T-helper 2 cell treated with Interferon-gamma antibody and Interleukin-4, amounts not matched to agents 5 μg/mL and 100 μg/mL, for 36 hours (primary cell): ENCODE measurements around the gene ABCA4.
"Not testable (repeated sequence)": the region's sequence is repeated elsewhere in the genome, so short reads cannot be mapped to it uniquely, and the experiment has no call there.

Experiments used
- DNase-seq: peaks from one replicate; pipeline ENCODE4 v3.0.0; 2021; ENCODE audit warnings: low spot score
- H3K27ac Mint-ChIP-seq: one replicate; pipeline ENCODE4 v1.8.0; 2021; ENCODE audit warnings: mild to moderate bottlenecking, mixed read lengths
- H3K27me3 Mint-ChIP-seq: one replicate; pipeline ENCODE4 v1.8.0; 2021; ENCODE audit warnings: low read depth, mixed read lengths
- H3K36me3 Mint-ChIP-seq: one replicate; pipeline ENCODE4 v1.8.0; 2021; ENCODE audit warnings: low read depth, mixed read lengths
- H3K4me1 Mint-ChIP-seq: one replicate; pipeline ENCODE4 v1.8.0; 2021; ENCODE audit warnings: low read depth, mixed read lengths
- H3K4me3 Mint-ChIP-seq: one replicate; pipeline ENCODE4 v1.8.0; 2022; ENCODE audit warnings: mild to moderate bottlenecking, moderate library complexity, mixed read lengths
- H3K9me3 Mint-ChIP-seq: one replicate; pipeline ENCODE4 v1.8.0; 2021; ENCODE audit warnings: mixed read lengths

ABCA4 gene

DNA sequence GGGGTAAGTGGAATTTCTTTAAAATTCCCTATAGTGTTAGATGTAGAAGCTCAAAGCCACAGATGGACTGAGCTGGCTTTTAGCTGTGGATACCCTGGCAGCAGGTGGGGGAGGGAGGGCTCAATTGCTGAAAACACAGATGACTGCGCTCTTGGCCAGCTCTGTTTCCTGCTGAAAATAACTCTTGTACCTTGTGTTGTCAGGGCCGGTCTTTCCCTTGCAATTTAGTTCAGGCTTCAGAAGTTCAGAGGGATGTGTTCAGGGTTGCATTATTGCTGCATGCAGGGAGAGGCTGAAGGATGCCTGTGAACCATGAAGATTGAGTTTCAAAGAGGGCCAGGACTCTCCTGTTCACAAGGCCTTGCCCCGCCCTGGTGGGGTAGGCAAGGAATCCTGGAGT, 153.6 kb downstream of the ABCA4 start:
- no peak overlapping the region for H3K4me3 Mint-ChIP-seq
- H3K27ac Mint-ChIP-seq: no peak overlapping the region
- no peaks in the 10 kb centered on the region for H3K9me3 Mint-ChIP-seq
- H3K4me1 Mint-ChIP-seq: no peaks in the 10 kb centered on the region
- no peak for DNase-seq
- peaks cover 5% of the 10 kb centered on the region for H3K27me3 Mint-ChIP-seq
- H3K36me3 Mint-ChIP-seq: no peaks in the 10 kb centered on the region

DNA sequence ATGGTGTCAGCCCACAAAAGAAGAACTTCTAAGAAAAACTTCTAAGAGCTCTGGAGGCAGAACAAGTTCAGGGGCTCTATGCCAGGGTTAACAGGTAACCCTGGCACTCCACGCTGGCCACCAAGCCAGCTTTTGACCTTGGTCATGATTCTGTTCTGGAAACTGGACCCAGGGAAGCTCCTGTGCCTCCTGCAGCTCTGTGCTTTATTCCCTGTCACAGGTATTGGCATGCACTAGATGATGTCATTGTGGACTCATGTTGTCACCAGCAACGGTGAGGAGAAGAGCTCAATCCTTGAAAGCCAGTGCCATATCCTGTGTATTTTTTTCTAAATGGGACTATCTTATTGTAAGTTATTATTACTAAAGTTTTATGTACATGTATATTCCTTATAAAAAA, 155.1 kb downstream of the ABCA4 start:
- Mint-ChIP-seq H3K4me3 (no peak overlapping the region), H3K36me3 (no peaks in the 10 kb centered on the region), H3K4me1 (no peaks in the 10 kb centered on the region), H3K9me3 (no peaks in the 10 kb centered on the region), H3K27me3 (peaks cover 5% of the 10 kb centered on the region), H3K27ac (no peak overlapping the region)
- DNase-seq: no peak

DNA sequence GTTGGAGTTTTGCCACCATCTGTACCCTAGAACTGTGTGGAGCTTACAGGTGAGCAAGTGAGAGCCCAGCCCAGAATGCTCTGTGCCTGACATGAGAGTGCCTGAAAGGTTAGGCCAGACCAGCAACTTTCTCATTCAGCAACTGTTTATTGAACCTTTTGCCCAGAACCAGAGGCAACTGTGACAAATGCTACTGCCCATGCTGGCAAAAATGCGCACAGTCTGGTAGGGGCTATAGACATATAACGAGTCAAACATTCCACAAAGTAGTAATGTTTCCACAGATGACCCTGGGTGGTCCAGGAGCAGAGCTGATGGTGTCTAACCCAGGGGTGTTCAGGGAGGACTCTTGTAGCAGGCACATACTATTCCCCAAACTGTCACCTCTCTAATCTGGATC, 155.7 kb downstream of the ABCA4 start:
- Mint-ChIP-seq H3K9me3 (no peaks in the 10 kb centered on the region), H3K27me3 (peaks cover 5% of the 10 kb centered on the region), H3K4me3 (no peak overlapping the region), H3K36me3 (no peaks in the 10 kb centered on the region), H3K27ac (no peak overlapping the region), H3K4me1 (no peaks in the 10 kb centered on the region)
- DNase-seq: no peak

DNA sequence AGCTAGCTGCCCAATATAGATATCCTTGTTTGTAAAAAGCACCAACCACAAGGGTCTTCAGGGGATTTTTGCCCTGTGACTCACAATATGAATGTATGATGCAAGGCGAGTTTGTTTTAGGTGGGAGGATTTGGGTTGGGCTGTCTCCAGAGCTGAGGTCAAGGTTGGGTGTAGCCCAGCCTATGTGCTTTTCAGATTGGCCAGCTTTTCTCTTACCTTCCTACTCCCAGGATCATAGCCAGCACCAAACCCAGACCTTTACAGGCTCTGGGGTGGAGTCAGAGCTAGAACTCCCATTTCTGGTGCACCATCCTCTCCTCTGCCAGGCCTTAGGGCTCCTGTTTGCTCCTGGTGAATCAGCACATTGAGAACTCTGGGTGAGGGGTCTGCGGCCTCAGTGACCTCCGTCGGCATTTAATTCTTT, 156.2 kb downstream of the ABCA4 start:
- Mint-ChIP-seq H3K4me1 (no peaks in the 10 kb centered on the region), H3K27ac (no peak overlapping the region), H3K27me3 (peaks cover 5% of the 10 kb centered on the region), H3K4me3 (no peak overlapping the region), H3K9me3 (no peaks in the 10 kb centered on the region), H3K36me3 (no peaks in the 10 kb centered on the region)
- no peak for DNase-seq

DNA sequence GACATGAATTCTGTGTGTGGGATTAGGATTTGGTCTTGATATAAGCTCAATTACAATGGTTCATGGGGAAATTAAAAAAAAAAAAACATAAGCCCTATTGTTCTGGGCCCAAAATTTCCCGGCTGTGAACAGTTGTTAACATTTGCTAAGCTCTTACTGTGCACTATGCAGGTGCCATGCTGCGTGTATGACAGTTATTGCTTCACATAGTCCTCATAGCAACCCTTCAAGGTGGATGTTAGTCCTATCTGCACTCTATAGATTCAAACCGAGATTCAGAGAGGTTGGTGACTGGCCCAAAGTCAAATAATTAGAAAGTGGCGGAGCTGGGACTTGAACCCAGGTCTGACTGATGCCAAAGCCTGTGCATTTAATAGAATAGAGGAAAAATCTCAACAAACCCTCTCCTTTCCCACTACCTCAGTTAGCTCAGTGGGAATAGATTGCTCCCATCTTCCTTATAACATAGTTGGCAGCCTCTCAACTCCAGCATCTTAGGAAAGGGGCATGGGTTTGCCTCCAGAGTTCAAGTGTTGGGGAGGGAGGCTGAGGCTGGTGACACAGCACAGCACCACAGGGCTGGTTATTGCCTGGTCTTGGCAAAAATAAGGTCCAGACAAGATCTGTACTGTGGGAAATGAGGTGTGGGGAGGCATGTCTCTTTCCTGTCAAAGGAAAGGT, 156.7 kb downstream of the ABCA4 start:
- Mint-ChIP-seq H3K27ac (no peak overlapping the region), H3K4me1 (no peaks in the 10 kb centered on the region), H3K27me3 (peaks cover 5% of the 10 kb centered on the region), H3K9me3 (no peaks in the 10 kb centered on the region), H3K4me3 (no peak overlapping the region), H3K36me3 (no peaks in the 10 kb centered on the region)
- no peak for DNase-seq

DNA sequence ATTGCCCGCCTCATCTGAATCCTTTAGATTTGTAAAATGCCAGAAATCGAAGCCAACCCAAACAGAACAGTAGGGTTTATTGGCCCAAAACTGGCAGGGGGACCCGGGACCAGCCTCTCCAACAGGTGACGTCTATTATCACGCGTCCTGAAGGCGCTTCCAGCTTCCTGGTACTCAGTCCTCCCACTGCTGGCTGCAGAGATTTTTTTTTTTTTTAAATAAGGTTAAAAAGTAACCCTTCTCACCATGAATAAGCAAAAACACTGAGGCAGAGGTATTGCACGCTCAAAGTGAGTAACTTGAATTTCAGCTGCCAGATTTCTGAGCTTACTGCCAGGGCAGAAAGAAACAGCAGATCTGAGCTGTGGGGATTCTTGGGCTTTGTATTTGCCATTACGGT, 157.4 kb downstream of the ABCA4 start:
- Mint-ChIP-seq H3K27ac (no peak overlapping the region), H3K36me3 (no peaks in the 10 kb centered on the region), H3K4me1 (no peaks in the 10 kb centered on the region), H3K27me3 (peaks cover under 1% of the 10 kb centered on the region), H3K9me3 (no peaks in the 10 kb centered on the region), H3K4me3 (no peak overlapping the region)
- DNase-seq: no peak

DNA sequence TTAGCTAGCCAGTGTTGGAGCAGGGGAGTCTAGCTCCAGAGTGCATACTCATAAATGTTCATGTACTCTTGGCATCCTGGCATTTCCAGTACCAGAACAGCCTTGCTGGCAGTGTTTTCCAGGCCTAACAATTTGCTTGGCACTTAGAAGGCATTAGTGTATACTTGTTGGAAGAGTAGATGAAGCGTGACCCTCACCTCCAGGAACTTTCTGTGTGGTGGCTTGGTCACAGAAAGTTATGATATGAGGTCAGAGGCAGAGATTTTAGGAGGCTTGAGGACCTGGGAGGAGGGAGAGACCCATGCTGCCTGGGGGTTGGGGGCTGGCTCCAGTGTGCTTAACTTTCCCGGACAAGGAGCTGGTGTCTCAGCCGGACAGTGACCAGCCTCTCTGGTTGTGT, 159.0 kb downstream of the ABCA4 start:
- DNase-seq: no peak
- Mint-ChIP-seq H3K9me3 (peaks cover 12% of the 10 kb centered on the region), H3K27ac (no peak overlapping the region), H3K4me1 (no peaks in the 10 kb centered on the region), H3K36me3 (no peaks in the 10 kb centered on the region), H3K27me3 (peaks cover 4% of the 10 kb centered on the region), H3K4me3 (no peak overlapping the region)

DNA sequence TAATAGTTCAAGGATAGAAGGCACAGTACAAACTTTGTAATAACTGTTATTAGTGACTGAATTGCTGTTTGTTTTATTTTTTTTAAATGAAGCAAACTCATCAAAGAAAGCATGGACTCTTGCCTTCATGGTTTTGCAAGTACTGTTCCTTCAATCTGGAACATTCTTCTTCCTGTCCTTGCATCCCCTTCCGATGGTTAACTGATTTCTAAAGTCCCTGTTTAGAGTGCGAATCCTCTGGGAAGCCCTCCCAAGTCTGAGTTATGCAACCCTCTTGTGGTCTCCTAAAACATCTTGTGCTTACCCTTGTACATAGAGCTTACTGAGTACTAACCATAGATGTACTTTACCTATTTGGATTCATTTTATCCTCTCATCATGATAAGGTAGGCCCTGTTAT, 159.5 kb downstream of the ABCA4 start:
- peaks cover 15% of the 10 kb centered on the region for H3K9me3 Mint-ChIP-seq
- no peak for DNase-seq
- peaks cover 4% of the 10 kb centered on the region for H3K27me3 Mint-ChIP-seq
- H3K36me3 Mint-ChIP-seq: no peaks in the 10 kb centered on the region
- no peaks in the 10 kb centered on the region for H3K4me1 Mint-ChIP-seq
- H3K4me3 Mint-ChIP-seq: no peak overlapping the region
- H3K27ac Mint-ChIP-seq: no peak overlapping the region

DNA sequence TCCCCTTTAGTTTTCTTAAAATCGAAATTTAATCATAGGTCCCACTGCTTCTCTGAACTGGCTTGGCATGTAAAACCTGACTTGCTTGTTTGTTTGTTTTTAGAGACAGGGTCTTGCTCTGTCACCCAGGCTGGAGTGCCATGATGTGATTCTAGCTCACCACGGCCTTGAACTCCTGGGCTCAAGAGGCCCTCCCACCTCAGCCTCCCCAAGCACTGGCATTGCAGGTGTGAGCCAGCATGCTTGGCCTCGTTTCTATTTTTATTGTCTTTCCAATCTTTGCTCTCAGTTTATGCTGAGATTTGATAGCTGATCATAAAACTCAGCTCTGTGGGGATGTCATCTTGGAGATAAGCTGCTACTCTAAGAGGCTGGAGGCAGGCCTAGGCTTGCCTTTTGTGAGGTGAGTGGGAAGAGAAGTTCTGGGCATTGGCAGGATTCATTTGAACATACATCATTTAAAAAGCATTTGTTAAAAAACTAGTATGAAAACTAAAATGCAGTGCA, 160.3 kb downstream of the ABCA4 start:
- Mint-ChIP-seq H3K27me3 (peaks cover 4% of the 10 kb centered on the region), H3K4me1 (no peaks in the 10 kb centered on the region), H3K27ac (no peak overlapping the region), H3K36me3 (no peaks in the 10 kb centered on the region), H3K9me3 (peaks cover 23% of the 10 kb centered on the region), H3K4me3 (no peak overlapping the region)
- DNase-seq: no peak

DNA sequence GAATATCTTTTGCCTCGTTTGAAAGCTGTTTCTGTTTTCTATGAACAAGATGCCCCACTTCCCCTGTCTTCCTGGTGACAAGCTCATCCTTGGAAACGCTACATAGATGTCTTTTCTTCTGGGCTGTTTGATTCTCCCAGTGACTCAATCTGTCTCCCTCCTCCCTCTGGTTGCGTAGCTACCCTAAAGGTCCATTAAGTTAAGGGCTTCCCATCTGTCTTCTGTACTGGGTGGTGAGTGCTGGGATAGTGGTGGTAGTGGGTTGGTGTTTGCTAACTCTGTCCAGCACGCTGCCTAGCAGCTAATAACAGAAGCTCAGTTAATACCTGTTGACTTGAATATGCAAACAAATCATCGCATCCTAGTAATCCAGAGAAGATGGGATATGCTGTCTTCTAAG, 161.5 kb downstream of the ABCA4 start:
- Mint-ChIP-seq H3K4me1 (no peaks in the 10 kb centered on the region), H3K27ac (no peak overlapping the region), H3K27me3 (peaks cover 4% of the 10 kb centered on the region), H3K36me3 (no peaks in the 10 kb centered on the region), H3K9me3 (peaks cover 33% of the 10 kb centered on the region), H3K4me3 (no peak overlapping the region)
- DNase-seq: no peak

DNA sequence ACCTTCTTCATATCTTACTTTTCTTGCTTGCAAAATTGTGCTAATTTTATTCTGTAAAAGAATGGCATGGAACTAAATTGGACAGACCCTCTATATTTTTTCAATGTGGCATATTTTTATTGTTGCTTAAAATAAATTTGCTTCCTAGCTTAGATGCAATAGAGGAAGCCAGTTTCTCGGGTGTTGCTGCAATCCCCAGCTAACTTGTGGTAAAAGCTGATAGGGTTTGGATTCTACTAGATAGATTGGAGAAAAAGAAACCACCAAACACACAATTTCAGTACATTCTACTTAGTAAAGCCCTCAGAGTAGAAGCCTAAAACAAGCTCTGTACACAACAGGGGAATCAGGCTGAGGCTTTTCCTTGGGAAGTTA, 162.2 kb downstream of the ABCA4 start:
- H3K4me1 Mint-ChIP-seq: no peaks in the 10 kb centered on the region
- H3K27ac Mint-ChIP-seq: no peak overlapping the region
- no peak for DNase-seq
- no peaks in the 10 kb centered on the region for H3K36me3 Mint-ChIP-seq
- peaks cover 4% of the 10 kb centered on the region for H3K27me3 Mint-ChIP-seq
- no peak overlapping the region for H3K4me3 Mint-ChIP-seq
- peaks cover 33% of the 10 kb centered on the region for H3K9me3 Mint-ChIP-seq

DNA sequence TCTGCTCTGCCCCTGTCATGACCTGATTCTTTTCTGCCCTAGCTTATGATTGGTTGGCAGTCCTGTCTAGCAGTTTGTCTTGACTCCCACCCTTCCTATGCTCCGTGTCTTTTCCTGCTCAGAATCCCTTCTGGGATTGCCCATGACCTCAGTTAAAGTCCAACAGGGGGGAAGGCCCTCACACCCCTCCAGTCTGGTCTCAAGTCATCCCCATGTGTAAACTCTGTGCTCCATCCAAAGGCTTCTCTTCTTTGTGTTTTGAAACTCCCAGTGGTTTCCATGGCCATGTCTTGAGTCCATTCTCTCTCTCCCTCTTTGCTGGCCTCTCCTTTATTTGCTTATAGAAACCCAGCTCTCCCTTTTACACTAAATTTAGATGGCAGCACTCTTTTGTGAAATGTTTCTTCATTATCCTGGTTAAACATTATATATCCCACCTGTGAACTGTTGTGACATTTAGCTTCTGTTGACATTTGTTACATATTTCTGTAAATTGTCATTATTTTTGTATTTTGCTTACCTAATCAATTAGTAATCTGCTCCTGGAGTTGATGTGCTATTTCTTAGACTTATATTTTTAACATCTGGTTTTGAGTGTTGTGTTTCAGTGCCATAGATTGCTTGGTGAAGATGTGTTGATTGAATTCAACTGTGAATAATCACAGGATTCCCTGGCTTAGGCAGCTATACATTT, 162.8 kb downstream of the ABCA4 start:
- no peaks in the 10 kb centered on the region for H3K36me3 Mint-ChIP-seq

DNA sequence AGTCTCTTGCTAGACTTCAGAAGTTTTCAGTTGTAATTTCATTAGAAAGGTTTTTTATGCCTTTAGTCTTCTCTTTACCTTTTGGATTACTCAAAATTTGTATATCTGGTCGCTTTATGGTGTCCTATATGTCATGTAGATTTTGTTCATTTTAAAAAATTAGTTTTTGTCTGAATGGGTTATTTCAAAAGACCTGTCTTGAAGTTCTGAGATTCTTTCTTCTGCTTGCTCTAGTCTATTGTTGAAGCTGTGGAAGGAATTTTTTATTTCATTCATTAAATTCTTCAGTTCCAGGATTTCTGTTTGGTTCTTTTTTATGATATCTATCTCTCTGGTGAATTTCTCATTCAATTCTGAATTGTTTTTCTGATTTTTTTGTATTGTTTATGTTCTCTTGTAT, 165.2 kb downstream of the ABCA4 start:
- Mint-ChIP-seq H3K9me3 (peaks cover 47% of the 10 kb centered on the region), H3K27me3 (peaks cover 4% of the 10 kb centered on the region), H3K4me3 (no peak overlapping the region), H3K36me3 (no peaks in the 10 kb centered on the region), H3K4me1 (no peaks in the 10 kb centered on the region), H3K27ac (no peak overlapping the region)
- DNase-seq: no peak

More for the DNA sequence above, 162.8 kb downstream of the ABCA4 start:
- H3K4me1 Mint-ChIP-seq: no peaks in the 10 kb centered on the region
- H3K27me3 Mint-ChIP-seq: peaks cover 4% of the 10 kb centered on the region
- DNase-seq: no peak
- no peak overlapping the region for H3K4me3 Mint-ChIP-seq
- peaks cover 33% of the 10 kb centered on the region for H3K9me3 Mint-ChIP-seq
- no peak overlapping the region for H3K27ac Mint-ChIP-seq

DNA sequence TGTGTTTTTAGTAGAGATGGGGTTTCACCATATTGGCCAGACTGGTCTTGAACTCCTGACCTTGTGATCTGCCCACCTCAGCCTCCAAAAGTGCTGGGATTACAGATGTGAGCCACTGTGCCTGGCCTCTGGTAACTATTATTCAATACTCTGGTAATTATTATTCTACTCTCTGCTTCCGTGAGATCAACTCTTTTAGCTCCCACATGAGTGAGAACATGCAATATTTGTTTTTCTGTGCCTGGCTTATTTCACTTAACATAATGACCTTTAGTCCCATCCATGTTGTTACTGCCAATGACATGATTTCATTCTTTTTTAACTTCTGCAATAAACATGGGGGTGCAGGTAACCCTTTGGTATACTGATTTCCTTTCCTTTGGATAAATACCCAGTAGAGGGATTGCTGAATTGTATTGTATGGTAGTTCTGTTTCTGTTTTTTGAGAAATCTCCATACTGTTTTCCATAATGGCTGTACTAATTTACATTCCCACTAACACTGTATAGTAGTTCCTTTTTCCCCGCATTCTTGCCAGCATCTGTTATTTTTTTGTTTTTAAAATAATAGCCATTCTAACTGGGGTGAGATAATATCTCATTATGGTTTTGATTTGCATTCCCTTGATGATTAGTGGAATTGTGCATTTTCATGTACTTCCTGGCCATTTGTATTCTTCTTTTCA, 173.8 kb downstream of the ABCA4 start:
- H3K27ac Mint-ChIP-seq, H3K36me3 Mint-ChIP-seq, H3K4me3 Mint-ChIP-seq, DNase-seq, H3K4me1 Mint-ChIP-seq, H3K9me3 Mint-ChIP-seq: not testable (repeated sequence)
- peaks cover 10% of the 10 kb centered on the region for H3K27me3 Mint-ChIP-seq
